Measurements from ENCODE around the gene SH3RF3. TPM values are rescaled to one million over a fixed set of nuclear protein-coding genes. Genes with fewer than 3 reads are reported as not detected.

Gene SH3RF3
- total and polyA plus RNA-seq, 2 of the 13 experiments (the other 11 are each of a cell fraction or from before 2014, with no cell fraction given) = 0.04 TPM; not detected in 1

- no peaks in the 10 kb centered on the region for H3K4me1 ChIP-seq (ENCODE audit: insufficient read depth, low read length)
- H3K9me3 ChIP-seq (ENCODE audit: low read length) = no peaks in the 10 kb centered on the region
- H3K4me2 ChIP-seq (ENCODE audit: low read depth, low read length) = no peak overlapping the region
- H3K36me3 ChIP-seq (replicated peaks in 1 of 2; ENCODE audit: control insufficient read depth in 1 of 2, insufficient read depth in 2 of 2, low read length in 2 of 2) = no peaks in the 10 kb centered on the region
- FAIRE-seq (no peak), DNase-seq (ENCODE audit: low spot score) (no peak), ATAC-seq (no peak)
- in situ Hi-C loops (cut with HindIII; ENCODE audit: extremely low pct_ligation_motif_present, low pct_unique_long_range_greater_than_20kb) (no loop called here), intact Hi-C loops (cut with micrococcal nuclease; ENCODE audit: unreplicated experiment) (no loop called here)
- no peak overlapping the region for H3K9ac ChIP-seq (ENCODE audit: insufficient read depth, low read depth, low read length)
- H2AFZ ChIP-seq (ENCODE audit: low read length) = no peak overlapping the region
- H3K27me3 ChIP-seq (ENCODE audit: control insufficient read depth in 1 of 2, insufficient read depth in 2 of 2, low read length in 2 of 2) = peaks cover 1 to 4% of the 10 kb centered on the region in 2 experiments; a peak in 2 of 5 replicates
- TF ChIP-seq LCORL (IDR thresholded peaks at IDR 0.05) (peak; percentile 70; the same call in 1 of the 2 replicates), LCORL (CRISPR knock-in tag; IDR thresholded peaks at IDR 0.05) (no peak), RNF2 (conservative IDR thresholded peaks at IDR 0.05; ENCODE audit: low read depth) (no peak), ZNF121 (CRISPR knock-in tag; IDR thresholded peaks at IDR 0.05) (no peak), ZNF441 (CRISPR knock-in tag; IDR thresholded peaks at IDR 0.05; ENCODE audit: borderline replicate concordance) (no peak)
- CTCF ChIA-PET (ENCODE audit: low intra/inter-chr PET ratio, low total read pairs) = no interaction called here
- H3K79me2 ChIP-seq (ENCODE audit: insufficient read depth, low read length) = no peaks in the 10 kb centered on the region
- POLR2A ChIA-PET = no interaction called here
- H4K20me1 ChIP-seq (ENCODE audit: insufficient read depth, low read length) = no peaks in the 10 kb centered on the region
- no TSS peak for BruUV-seq (replicated peaks)
- H3K4me3 ChIP-seq (replicated peaks in 1 of 3; ENCODE audit: insufficient read depth in 1 of 3, low read depth in 2 of 3, low read length in 3 of 3) = no peak overlapping the region
- no peak overlapping the region for H3K27ac ChIP-seq (ENCODE audit: extremely low read length, insufficient read depth, low read length)
- WGBS (ENCODE audit: low lambda C conversion rate) = 64% methylated on average over 15 of the region's 19 CpGs
Observed at GRCh38 chr2:109497911-109498870, 369.2 kb downstream of the SH3RF3 start.

GRCh38 chr2:109498906-109499305 is 369.9 kb downstream of the SH3RF3 start:
- in situ Hi-C loops (cut with HindIII; ENCODE audit: extremely low pct_ligation_motif_present, low pct_unique_long_range_greater_than_20kb) (no loop called here), intact Hi-C loops (cut with micrococcal nuclease; ENCODE audit: unreplicated experiment) (no loop called here)
- no peak for ATAC-seq
- Histone ChIP-seq H3K79me2 (ENCODE audit: insufficient read depth, low read length) (no peaks in the 10 kb centered on the region), H3K4me2 (ENCODE audit: low read depth, low read length) (no peak overlapping the region), H3K36me3 (replicated peaks in 1 of 2; ENCODE audit: control insufficient read depth in 1 of 2, insufficient read depth in 2 of 2, low read length in 2 of 2) (no peaks in the 10 kb centered on the region), H4K20me1 (ENCODE audit: insufficient read depth, low read length) (no peaks in the 10 kb centered on the region), H3K4me3 (replicated peaks in 1 of 3; ENCODE audit: insufficient read depth in 1 of 3, low read depth in 2 of 3, low read length in 3 of 3) (no peak overlapping the region), H3K27me3 (ENCODE audit: control insufficient read depth in 1 of 2, insufficient read depth in 2 of 2, low read length in 2 of 2) (peaks cover 1 to 4% of the 10 kb centered on the region in 2 experiments; a peak in 2 of 5 replicates), H3K4me1 (ENCODE audit: insufficient read depth, low read length) (no peaks in the 10 kb centered on the region), H2AFZ (ENCODE audit: low read length) (no peak overlapping the region), H3K27ac (ENCODE audit: extremely low read length, insufficient read depth, low read length) (no peak overlapping the region), H3K9ac (ENCODE audit: insufficient read depth, low read depth, low read length) (no peak overlapping the region), H3K9me3 (ENCODE audit: low read length) (no peaks in the 10 kb centered on the region)
- 50% methylated on average over 15 of the region's 15 CpGs for WGBS (ENCODE audit: low lambda C conversion rate)
- ChIA-PET CTCF (ENCODE audit: low intra/inter-chr PET ratio, low total read pairs) (no interaction called here), POLR2A (no interaction called here)
- FAIRE-seq = no peak
- BruUV-seq (replicated peaks) = no TSS peak
- no peak for DNase-seq (ENCODE audit: low spot score)
- no peak for TF ChIP-seq ZBTB26 (CRISPR knock-in tag; IDR thresholded peaks at IDR 0.05; ENCODE audit: borderline replicate concordance)
- TF ChIP-seq MIER3 (CRISPR knock-in tag; IDR thresholded peaks at IDR 0.05; ENCODE audit: borderline replicate concordance) = no peak
- no peak for TF ChIP-seq ZBTB49 (CRISPR knock-in tag; IDR thresholded peaks at IDR 0.05; ENCODE audit: borderline replicate concordance)
- TF ChIP-seq TAF1 (CRISPR knock-in tag; IDR thresholded peaks at IDR 0.05) = no peak
- TF ChIP-seq ZNF292 (CRISPR knock-in tag; IDR thresholded peaks at IDR 0.05; ENCODE audit: borderline replicate concordance, low read depth) = no peak
- no peak for TF ChIP-seq ZNF672 (CRISPR knock-in tag; IDR thresholded peaks at IDR 0.05)
- TF ChIP-seq FUBP1 (CRISPR knock-in tag; IDR thresholded peaks at IDR 0.05; ENCODE audit: borderline replicate concordance) = no peak
